Measurements from ENCODE around the gene TECPR1.

DNA sequence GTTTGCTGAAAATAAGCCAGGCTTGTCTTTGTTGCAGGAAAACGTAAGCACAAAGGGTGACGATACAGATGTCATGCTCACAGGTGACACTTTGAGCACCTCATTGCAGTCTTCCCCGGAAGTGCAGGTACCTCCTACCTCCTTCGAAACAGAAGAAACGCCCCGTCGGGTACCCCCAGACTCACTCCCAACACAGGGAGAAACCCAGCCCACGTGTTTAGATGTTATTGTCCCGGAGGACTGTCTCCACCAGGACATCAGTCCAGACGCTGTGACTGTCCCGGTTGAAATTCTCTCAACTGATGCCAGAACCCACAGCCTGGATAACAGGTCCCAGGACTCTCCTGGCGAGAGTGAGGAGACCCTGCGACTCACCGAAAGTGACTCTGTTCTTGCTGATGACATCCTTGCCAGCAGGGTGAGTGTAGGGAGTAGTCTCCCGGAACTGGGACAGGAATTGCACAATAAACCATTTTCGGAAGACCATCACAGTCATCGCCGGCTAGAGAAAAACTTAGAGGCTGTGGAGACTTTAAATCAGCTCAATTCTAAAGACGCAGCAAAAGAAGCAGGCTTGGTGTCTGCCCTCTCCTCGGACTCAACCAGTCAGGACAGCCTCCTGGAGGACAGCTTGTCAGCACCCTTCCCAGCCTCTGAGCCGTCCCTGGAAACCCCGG is 59.1 kb downstream of the TECPR1 start:
- TF ChIP-seq E2F6 (IDR thresholded peaks at IDR 0.05; ENCODE audit: borderline replicate concordance, low read depth) (no peak), CHD4 (IDR thresholded peaks at IDR 0.05; ENCODE audit: borderline replicate concordance) (no peak), POLR2A (IDR thresholded peaks at IDR 0.05; ENCODE audit: low read length) (no peak), KDM1A (IDR thresholded peaks at IDR 0.05; ENCODE audit: low read depth) (no peak), JUNB (IDR thresholded peaks at IDR 0.05) (no peak), CTCF (IDR thresholded peaks at IDR 0.05) (no peak)
